HCT116 (cell line): ENCODE data around the gene ACTN4. TPM values are rescaled to one million over a fixed set of nuclear protein-coding genes. Genes with fewer than 3 reads are reported as not detected.
A peak's percentile ranks its signal among the peaks of the same experiment; 100 is the strongest.

Experiments used
- ATAC-seq: fragments of 200-7000 bp; cut with Tn5 transposase; 2 replicates; pipeline ENCODE4 v1.9.1; 2020; ENCODE audit warnings: mild to moderate bottlenecking, moderate library complexity
- BruUV-seq: library from RNA; stranded (reverse); fragments of 400-500 nt; replicated peaks from 2 replicates; lab custom pipeline; 2021; lab: Mats Ljungman, UMichigan
- CTCF ChIA-PET: fragments of 300-600 bp; sonication (Branson Sonifier 250); formaldehyde crosslinking; loops from one replicate; lab custom pipeline; 2021; ENCODE audit warnings: antibody characterized with exemption; lab: Charles Lee
- POLR2A ChIA-PET: fragments of 300-600, 350-600 bp; sonication (Branson Sonifier 250); formaldehyde crosslinking; loops from one replicate; lab custom pipeline; 2021; ENCODE audit warnings: antibody characterized with exemption; lab: Charles Lee
- RAD21 ChIA-PET, 2 experiments: fragments of 300-600 bp; sonication (Branson Sonifier 250); formaldehyde crosslinking; loops; one replicate each; lab custom pipeline; 2023; ENCODE audit warnings: low total read pairs in 2 of 2; ENCODE audit not compliant: uncharacterized antibody in 2 of 2, unreplicated experiment in 2 of 2, low non-redundant PET in 1 of 2; lab: Charles Lee
- DNase-seq: peaks from one replicate; pipeline ENCODE4 v3.0.0-alpha.2; 2010; ENCODE audit warnings: low read depth, low spot score
- H2AFZ ChIP-seq: fragments of 200-600 bp; shearing (Covaris generic), sonication (generic); 2 replicates; pipeline ENCODE4 v1.6.1; 2017; ENCODE audit warnings: low read depth, mixed run types, mixed read lengths, antibody characterized with exemption, low read length; ENCODE audit not compliant: poor library complexity, severe bottlenecking
- H3K27ac ChIP-seq: 2 replicates; pipeline ENCODE4 v1.5.1; 2012; ENCODE audit warnings: low read depth, low read length
- H3K27me3 ChIP-seq: fragments of 200-600 bp; sonication (generic); 2 replicates; pipeline ENCODE4 v1.6.1; 2016; ENCODE audit warnings: mixed run types, low read length, mixed read lengths; ENCODE audit not compliant: insufficient read depth
- H3K36me3 ChIP-seq, 2 experiments: fragments of 200-500 bp in 1 of 2; fragments of 200-600 bp in 1 of 2; sonication (Bioruptor generic) in 1 of 2; sonication (generic) in 1 of 2; 2 replicates each; pipeline versions ENCODE4 v1.5.1 to v1.6.1; 2014 to 2016; ENCODE audit warnings: low read length in 2 of 2, inconsistent platforms in 1 of 2, mixed read lengths in 1 of 2, mixed run types in 1 of 2; ENCODE audit not compliant: insufficient read depth in 2 of 2, control insufficient read depth in 1 of 2
- H3K4me1 ChIP-seq, 2 experiments: fragments of 200-600 bp in 1 of 2; sonication (generic) in 1 of 2; 2 replicates each; pipeline versions ENCODE4 v1.5.1 to v1.6.1; 2012 to 2017; ENCODE audit warnings: low read length in 2 of 2, inconsistent platforms in 1 of 2, mild to moderate bottlenecking in 1 of 2, mixed read lengths in 1 of 2, mixed run types in 1 of 2, moderate library complexity in 1 of 2; ENCODE audit not compliant: insufficient read depth in 2 of 2, control insufficient read depth in 1 of 2
- H3K4me2 ChIP-seq: fragments of 200-600 bp; sonication (generic); 2 replicates; pipeline ENCODE4 v1.6.1; 2017; ENCODE audit warnings: mixed run types, low read length, mixed read lengths
- H3K4me3 ChIP-seq, 2 experiments: fragments of 200-600 bp in 1 of 2; sonication (generic) in 1 of 2; replicated peaks in 1 of 2; 2 replicates each; pipeline ENCODE4 v1.5.1; 2011 to 2016; ENCODE audit warnings: low read length in 2 of 2, control low read depth in 1 of 2, low read depth in 1 of 2, mild to moderate bottlenecking in 1 of 2, mixed read lengths in 1 of 2, mixed run types in 1 of 2
- H3K79me2 ChIP-seq: fragments of 200-600 bp; sonication (generic); 2 replicates; pipeline ENCODE4 v1.6.1; 2017; ENCODE audit warnings: mild to moderate bottlenecking, mixed run types, low read length, moderate library complexity, mixed read lengths; ENCODE audit not compliant: insufficient read depth
- H3K9ac ChIP-seq: fragments of 200-600 bp; sonication (generic); 2 replicates; pipeline ENCODE4 v1.6.1; 2016; ENCODE audit warnings: low read length, mixed read lengths
- H3K9me2 ChIP-seq: fragments of 200-600 bp; sonication (generic), shearing (Covaris generic); 2 replicates; pipeline ENCODE4 v1.6.1; 2017; ENCODE audit warnings: mixed run types, mild to moderate bottlenecking, moderate library complexity; ENCODE audit not compliant: insufficient read depth
- H3K9me3 ChIP-seq, 2 experiments: fragments of 200-500 bp in 1 of 2; fragments of 200-600 bp in 1 of 2; sonication (Bioruptor generic) in 1 of 2; sonication (generic) in 1 of 2; 2 replicates each; pipeline ENCODE4 v1.6.1; 2014 to 2017; ENCODE audit warnings: low read length in 2 of 2, mixed read lengths in 2 of 2, inconsistent platforms in 1 of 2, low read depth in 1 of 2, mild to moderate bottlenecking in 1 of 2, mixed run types in 1 of 2, moderate library complexity in 1 of 2; ENCODE audit not compliant: control insufficient read depth in 1 of 2, insufficient read depth in 1 of 2
- H4K20me1 ChIP-seq: fragments of 200-600 bp; sonication (generic), shearing (Covaris generic); 2 replicates; pipeline ENCODE4 v1.6.1; 2017; ENCODE audit warnings: mixed run types, mild to moderate bottlenecking, moderate library complexity; ENCODE audit not compliant: insufficient read depth
- EGR1 ChIP-seq: IDR thresholded peaks from 2 replicates; pipeline ENCODE4 v1.6.1; 2012; ENCODE audit warnings: low read depth
- JUND ChIP-seq: IDR thresholded peaks from 2 replicates; pipeline ENCODE4 v1.6.1; 2012
- POLR2AphosphoS5 ChIP-seq: IDR thresholded peaks from 2 replicates; pipeline ENCODE4 v1.6.1; 2011; ENCODE audit warnings: mild to moderate bottlenecking, low read depth, low read length, moderate library complexity
- RAD21 ChIP-seq: IDR thresholded peaks from 2 replicates; pipeline ENCODE4 v1.6.1; 2012; ENCODE audit warnings: low read depth, mild to moderate bottlenecking
- SP1 ChIP-seq: IDR thresholded peaks from 2 replicates; pipeline ENCODE4 v1.6.1; 2012; ENCODE audit warnings: low read depth
- SRF ChIP-seq: IDR thresholded peaks from 2 replicates; pipeline ENCODE4 v1.6.1; 2012; ENCODE audit warnings: low read depth
- YY1 ChIP-seq: IDR thresholded peaks from 2 replicates; pipeline ENCODE4 v1.6.1; 2011; ENCODE audit warnings: low read length, low read depth, moderate library complexity, mild to moderate bottlenecking; ENCODE audit not compliant: insufficient replicate concordance; ENCODE audit errors: extremely low read depth
- ZNF274 ChIP-seq: fragments of 200-500 bp; sonication (Bioruptor generic); IDR thresholded peaks from 2 replicates; pipeline ENCODE4 v1.6.1; 2014; ENCODE audit warnings: mild to moderate bottlenecking, low read depth, low read length, inconsistent platforms
- intact Hi-C: fragments of 100-400 bp; cut with micrococcal nuclease; formaldehyde crosslinking; loops from 2 replicates; pipeline ENCODE4 v1.10.0; 2022
- total RNA-seq: library from RNA; stranded (reverse); gene quantifications from one replicate; pipeline ENCODE4 v1.2.1, GENCODE V29; 2021; ENCODE audit not compliant: unreplicated experiment
- TF ChIP-seq, protein P1 (sequence below): IDR thresholded peaks from 2 replicates; pipeline ENCODE4 v1.6.1; 2011; ENCODE audit warnings: mild to moderate bottlenecking, low read length, moderate library complexity; ENCODE audit not compliant: insufficient replicate concordance; ENCODE audit errors: extremely low read depth
- TF ChIP-seq, protein P2 (sequence below): IDR thresholded peaks from 2 replicates; pipeline ENCODE4 v1.6.1; 2012; ENCODE audit warnings: low read depth

The ACTN4 gene
- total RNA-seq, 1 experiment from 2014 or later: 651 TPM

DNA sequence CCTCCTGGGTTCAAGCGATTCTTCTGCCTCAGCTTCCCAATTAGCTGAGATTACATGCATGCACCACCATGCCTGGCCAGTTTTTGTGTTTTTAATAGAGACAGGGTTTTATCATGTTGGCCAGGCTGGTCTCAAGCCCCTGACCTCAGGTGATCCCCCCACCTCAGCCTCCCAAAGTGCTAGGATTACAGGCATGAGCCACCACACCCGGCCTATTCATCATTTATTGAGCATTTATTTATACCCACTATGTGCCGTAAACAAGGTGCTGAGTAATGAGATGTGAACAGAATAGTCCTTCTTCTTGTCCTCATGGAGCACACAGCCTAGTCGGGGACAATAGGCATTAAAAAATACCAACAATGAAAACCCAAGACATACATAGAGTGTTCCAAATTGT, 25.6 kb downstream of the ACTN4 start:
- Histone ChIP-seq H3K4me1 (peaks cover 25 to 85% of the 10 kb centered on the region in 2 experiments), H4K20me1 (peaks cover 16% of the 10 kb centered on the region; the same call in 1 of the 2 replicates), H3K79me2 (peaks cover 97% of the 10 kb centered on the region), H2AFZ (no peak overlapping the region), H3K9me2 (no peaks in the 10 kb centered on the region), H3K9ac (no peak overlapping the region), H3K4me3 (no peak overlapping the region), H3K27me3 (no peaks in the 10 kb centered on the region), H3K36me3 (peaks cover 0 to 33% of the 10 kb centered on the region in 2 experiments; a peak in 1 of 4 replicates), H3K27ac (no peak overlapping the region), H3K9me3 (no peaks in the 10 kb centered on the region), H3K4me2 (no peak overlapping the region)
- ChIA-PET RAD21 (no interaction called here), POLR2A (no interaction called here), CTCF (no interaction called here)
- ATAC-seq (no peak), DNase-seq (no peak)
- intact Hi-C loops: no loop called here
- BruUV-seq: no TSS peak
- no peak for TF ChIP-seq POLR2AphosphoS5
- TF ChIP-seq EGR1: no peak
- no peak for TF ChIP-seq SRF
- no peak for TF ChIP-seq RAD21
- no peak for TF ChIP-seq ZNF274

DNA sequence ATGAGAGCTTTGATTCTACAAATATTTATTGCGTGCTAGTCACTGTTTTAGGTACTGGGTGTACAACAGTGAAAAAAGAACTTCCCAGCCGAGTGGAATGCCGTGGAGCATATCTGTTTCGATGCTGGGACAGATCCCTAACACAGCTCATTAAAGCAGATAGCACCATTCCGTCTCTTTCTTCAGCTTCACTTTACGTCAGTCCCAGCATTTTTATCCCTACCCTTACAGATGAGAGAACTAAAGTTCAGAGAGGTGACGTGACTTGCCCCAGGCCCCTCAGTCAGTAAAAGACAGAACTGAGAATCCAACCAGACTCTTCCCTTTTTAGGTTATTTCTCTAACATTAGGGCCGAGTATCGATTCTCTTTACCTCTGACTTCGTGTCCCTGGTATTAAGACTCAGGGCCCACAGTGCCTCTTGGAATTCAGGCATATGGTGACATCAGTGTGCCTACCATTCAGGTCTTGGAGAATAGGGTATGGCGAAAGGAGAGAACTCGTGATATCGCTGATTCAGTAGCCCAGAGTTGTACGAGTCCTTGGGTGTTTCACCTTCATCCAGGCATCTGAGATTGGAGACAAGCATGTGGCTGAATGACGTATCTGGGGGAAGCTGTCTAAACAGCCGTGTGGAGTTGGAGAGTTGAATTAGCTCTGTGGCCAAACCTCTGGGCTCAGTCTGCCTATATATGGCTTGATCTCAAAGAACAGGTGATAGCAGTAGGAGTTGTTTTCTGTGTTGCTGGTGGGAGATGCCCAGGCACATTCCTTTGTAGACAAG, 27.1 kb downstream of the ACTN4 start:
- H3K36me3 ChIP-seq: peaks cover 0 to 33% of the 10 kb centered on the region in 2 experiments; a peak in 2 of 4 replicates
- peaks cover 16% of the 10 kb centered on the region; the same call in 1 of the 2 replicates for H4K20me1 ChIP-seq

More for the DNA sequence above, 27.1 kb downstream of the ACTN4 start:
- Histone ChIP-seq H3K4me1 (peaks cover 26 to 85% of the 10 kb centered on the region in 2 experiments), H2AFZ (no peak overlapping the region), H3K9me2 (no peaks in the 10 kb centered on the region), H3K27ac (no peak overlapping the region; the same call in 1 of the 2 replicates), H3K4me3 (no peak overlapping the region)
- ChIA-PET CTCF (interaction anchor here (1.7 kb wide), 1 partner anchor 9 kb away, joined by 4 read pairs; no protein-coding TSS in a partner anchor), RAD21 (no interaction called here)
- BruUV-seq: no TSS peak
- 0 out of 2 replicates have a peak, but pooled peaks have one; percentile 24 for TF ChIP-seq POLR2AphosphoS5
- TF ChIP-seq, protein P1, sequence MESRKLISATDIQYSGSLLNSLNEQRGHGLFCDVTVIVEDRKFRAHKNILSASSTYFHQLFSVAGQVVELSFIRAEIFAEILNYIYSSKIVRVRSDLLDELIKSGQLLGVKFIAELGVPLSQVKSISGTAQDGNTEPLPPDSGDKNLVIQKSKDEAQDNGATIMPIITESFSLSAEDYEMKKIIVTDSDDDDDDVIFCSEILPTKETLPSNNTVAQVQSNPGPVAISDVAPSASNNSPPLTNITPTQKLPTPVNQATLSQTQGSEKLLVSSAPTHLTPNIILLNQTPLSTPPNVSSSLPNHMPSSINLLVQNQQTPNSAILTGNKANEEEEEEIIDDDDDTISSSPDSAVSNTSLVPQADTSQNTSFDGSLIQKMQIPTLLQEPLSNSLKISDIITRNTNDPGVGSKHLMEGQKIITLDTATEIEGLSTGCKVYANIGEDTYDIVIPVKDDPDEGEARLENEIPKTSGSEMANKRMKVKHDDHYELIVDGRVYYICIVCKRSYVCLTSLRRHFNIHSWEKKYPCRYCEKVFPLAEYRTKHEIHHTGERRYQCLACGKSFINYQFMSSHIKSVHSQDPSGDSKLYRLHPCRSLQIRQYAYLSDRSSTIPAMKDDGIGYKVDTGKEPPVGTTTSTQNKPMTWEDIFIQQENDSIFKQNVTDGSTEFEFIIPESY: no peak
- no peak for TF ChIP-seq JUND
- TF ChIP-seq SP1: no peak
- TF ChIP-seq, protein P2, sequence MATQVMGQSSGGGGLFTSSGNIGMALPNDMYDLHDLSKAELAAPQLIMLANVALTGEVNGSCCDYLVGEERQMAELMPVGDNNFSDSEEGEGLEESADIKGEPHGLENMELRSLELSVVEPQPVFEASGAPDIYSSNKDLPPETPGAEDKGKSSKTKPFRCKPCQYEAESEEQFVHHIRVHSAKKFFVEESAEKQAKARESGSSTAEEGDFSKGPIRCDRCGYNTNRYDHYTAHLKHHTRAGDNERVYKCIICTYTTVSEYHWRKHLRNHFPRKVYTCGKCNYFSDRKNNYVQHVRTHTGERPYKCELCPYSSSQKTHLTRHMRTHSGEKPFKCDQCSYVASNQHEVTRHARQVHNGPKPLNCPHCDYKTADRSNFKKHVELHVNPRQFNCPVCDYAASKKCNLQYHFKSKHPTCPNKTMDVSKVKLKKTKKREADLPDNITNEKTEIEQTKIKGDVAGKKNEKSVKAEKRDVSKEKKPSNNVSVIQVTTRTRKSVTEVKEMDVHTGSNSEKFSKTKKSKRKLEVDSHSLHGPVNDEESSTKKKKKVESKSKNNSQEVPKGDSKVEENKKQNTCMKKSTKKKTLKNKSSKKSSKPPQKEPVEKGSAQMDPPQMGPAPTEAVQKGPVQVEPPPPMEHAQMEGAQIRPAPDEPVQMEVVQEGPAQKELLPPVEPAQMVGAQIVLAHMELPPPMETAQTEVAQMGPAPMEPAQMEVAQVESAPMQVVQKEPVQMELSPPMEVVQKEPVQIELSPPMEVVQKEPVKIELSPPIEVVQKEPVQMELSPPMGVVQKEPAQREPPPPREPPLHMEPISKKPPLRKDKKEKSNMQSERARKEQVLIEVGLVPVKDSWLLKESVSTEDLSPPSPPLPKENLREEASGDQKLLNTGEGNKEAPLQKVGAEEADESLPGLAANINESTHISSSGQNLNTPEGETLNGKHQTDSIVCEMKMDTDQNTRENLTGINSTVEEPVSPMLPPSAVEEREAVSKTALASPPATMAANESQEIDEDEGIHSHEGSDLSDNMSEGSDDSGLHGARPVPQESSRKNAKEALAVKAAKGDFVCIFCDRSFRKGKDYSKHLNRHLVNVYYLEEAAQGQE: no peak
- TF ChIP-seq SRF: no peak
- no peak for TF ChIP-seq RAD21
- TF ChIP-seq YY1: no peak
- TF ChIP-seq, all 23 proteins: peak for 1
- H3K27me3 ChIP-seq: no peaks in the 10 kb centered on the region
- H3K4me2 ChIP-seq: no peak overlapping the region
- POLR2A ChIA-PET: no interaction called here
- peak overlapping the region; percentile 5; the same call in 1 of the 2 replicates for H3K9ac ChIP-seq
- no peak for ATAC-seq
- H3K9me3 ChIP-seq: no peaks in the 10 kb centered on the region
- H3K79me2 ChIP-seq: peaks cover 97% of the 10 kb centered on the region
- DNase-seq: no peak
- intact Hi-C loops: no loop called here
